Measurements from ENCODE around the gene TLR6.

GRCh38 chr4:38787693-38788092 is 68.9 kb downstream of the TLR6 start:
- TF ChIP-seq CTCF (IDR thresholded peaks at IDR 0.05; ENCODE audit: low read depth, low read length, missing input control) (no peak), REST (IDR thresholded peaks at IDR 0.05) (peak; percentile 30), TAF1 (conservative IDR thresholded peaks at IDR 0.05) (no peak), FOXA1 (IDR thresholded peaks at IDR 0.05) (no peak), YY1 (IDR thresholded peaks at IDR 0.05) (peak; percentile 65), GABPA (IDR thresholded peaks at IDR 0.05 in 1 of 2, conservative IDR thresholded peaks at IDR 0.05 in 1 of 2) (no peak), NR2F2 (IDR thresholded peaks at IDR 0.05) (no peak), SP1 (IDR thresholded peaks at IDR 0.05) (peak; percentile 64), ATF3 (IDR thresholded peaks at IDR 0.05) (peak; percentile 16), EGR1 (IDR thresholded peaks at IDR 0.05; ENCODE audit: low read depth in 2 of 2) (no peak)
- TF ChIP-seq, protein P1, sequence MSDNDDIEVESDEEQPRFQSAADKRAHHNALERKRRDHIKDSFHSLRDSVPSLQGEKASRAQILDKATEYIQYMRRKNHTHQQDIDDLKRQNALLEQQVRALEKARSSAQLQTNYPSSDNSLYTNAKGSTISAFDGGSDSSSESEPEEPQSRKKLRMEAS (IDR thresholded peaks at IDR 0.05), result no peak
